Measurements from ENCODE around the gene ICA1L.

ICA1L gene

GRCh38 chr2:202881570-202881969 is 10.0 kb upstream of the ICA1L start:
- TF ChIP-seq POLR2AphosphoS5 (IDR thresholded peaks at IDR 0.05; ENCODE audit: low read depth, low read length) (no peak), REST (IDR thresholded peaks at IDR 0.05; ENCODE audit: insufficient read depth in 1 of 2, low read depth in 2 of 2, low read length in 2 of 2) (no peak), SIN3A (IDR thresholded peaks at IDR 0.05; ENCODE audit: borderline replicate concordance, insufficient read depth, low read length) (no peak), FOXP2 (optimal IDR thresholded peaks at IDR 0.05; ENCODE audit: borderline replicate concordance, extremely low read depth, extremely low read length, insufficient read depth) (no peak), TAF1 (IDR thresholded peaks at IDR 0.05; ENCODE audit: borderline replicate concordance, insufficient read depth, low read length) (no peak)

- TF ChIP-seq TAF1 (IDR thresholded peaks at IDR 0.05; ENCODE audit: borderline replicate concordance, insufficient read depth, low read length): no peak
- TF ChIP-seq FOXP2 (optimal IDR thresholded peaks at IDR 0.05; ENCODE audit: borderline replicate concordance, extremely low read depth, extremely low read length, insufficient read depth): no peak
- no peak for TF ChIP-seq SIN3A (IDR thresholded peaks at IDR 0.05; ENCODE audit: borderline replicate concordance, insufficient read depth, low read length)
- no peak for TF ChIP-seq POLR2AphosphoS5 (IDR thresholded peaks at IDR 0.05; ENCODE audit: low read depth, low read length)
- no peak for TF ChIP-seq REST (IDR thresholded peaks at IDR 0.05; ENCODE audit: insufficient read depth in 1 of 2, low read depth in 2 of 2, low read length in 2 of 2)
Observed at GRCh38 chr2:202877699-202878098, 6.1 kb upstream of the ICA1L start.

GRCh38 chr2:202870431-202871299 is 901 bp downstream of the ICA1L start:
- no peak for TF ChIP-seq FOXP2 (optimal IDR thresholded peaks at IDR 0.05; ENCODE audit: borderline replicate concordance, extremely low read depth, extremely low read length, insufficient read depth)
- no peak for TF ChIP-seq SIN3A (IDR thresholded peaks at IDR 0.05; ENCODE audit: borderline replicate concordance, insufficient read depth, low read length)
- no peak for TF ChIP-seq REST (IDR thresholded peaks at IDR 0.05; ENCODE audit: insufficient read depth in 1 of 2, low read depth in 2 of 2, low read length in 2 of 2)

- TF ChIP-seq SIN3A (IDR thresholded peaks at IDR 0.05; ENCODE audit: borderline replicate concordance, insufficient read depth, low read length): no peak
- no peak for TF ChIP-seq FOXP2 (optimal IDR thresholded peaks at IDR 0.05; ENCODE audit: borderline replicate concordance, extremely low read depth, extremely low read length, insufficient read depth)
- TF ChIP-seq TAF1 (IDR thresholded peaks at IDR 0.05; ENCODE audit: borderline replicate concordance, insufficient read depth, low read length): no peak
- no peak for TF ChIP-seq POLR2AphosphoS5 (IDR thresholded peaks at IDR 0.05; ENCODE audit: low read depth, low read length)
- no peak for TF ChIP-seq REST (IDR thresholded peaks at IDR 0.05; ENCODE audit: insufficient read depth in 1 of 2, low read depth in 2 of 2, low read length in 2 of 2)
Observed at GRCh38 chr2:202861987-202862386, 9.6 kb downstream of the ICA1L start.

Data from PFSK-1 (cell line).